ENCODE measurements around the gene TSPEAR. TPM values are rescaled to one million over a fixed set of nuclear protein-coding genes. Genes with fewer than 3 reads are reported as not detected.

Gene TSPEAR
- polyA plus RNA-seq, 3 donors from 2014 or later = not detected

DNA sequence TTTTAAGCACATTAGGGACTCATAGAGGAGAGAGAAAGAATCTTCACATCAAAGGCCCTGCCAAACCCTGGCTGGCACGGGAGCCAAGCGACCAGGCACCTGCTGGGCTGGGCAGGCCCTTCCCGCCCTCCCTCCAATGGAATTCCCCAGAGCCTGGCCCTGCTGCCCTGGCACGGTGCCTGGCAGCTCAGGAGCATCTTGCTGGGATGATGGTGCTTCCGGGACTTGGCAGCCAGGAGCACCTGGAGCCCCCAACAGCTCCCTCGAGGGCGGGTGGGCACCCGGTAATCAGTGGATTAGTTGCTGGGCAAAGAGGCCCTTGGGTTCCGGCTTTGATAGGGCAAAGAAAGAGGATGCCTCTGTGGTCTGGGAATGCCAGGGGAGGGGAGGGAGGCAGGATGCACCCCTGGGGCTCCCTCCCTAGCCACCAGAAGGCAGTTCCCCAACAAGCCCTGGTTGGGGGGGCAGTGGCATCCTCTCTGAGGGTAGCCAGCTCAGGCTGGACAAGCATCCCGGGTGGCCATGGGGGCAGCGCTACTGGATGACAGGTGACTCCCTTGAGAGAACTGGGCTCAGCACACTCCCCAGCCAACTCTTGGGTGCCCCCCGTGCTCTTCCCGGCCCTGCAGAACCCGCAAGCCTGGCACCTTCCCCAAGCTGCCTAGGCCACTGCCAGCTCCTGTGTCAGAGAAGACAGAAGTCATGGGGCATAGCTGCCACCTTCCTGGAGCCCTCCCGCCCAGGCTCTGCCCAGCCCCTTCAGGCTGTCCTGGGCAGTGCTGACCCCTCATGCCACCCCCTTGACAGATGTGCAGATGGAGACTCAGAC, 197.8 kb downstream of the TSPEAR start:
- no peak overlapping the region for H3K4me3 Mint-ChIP-seq
- no peaks in the 10 kb centered on the region for H3K36me3 Mint-ChIP-seq
- H3K4me1 Mint-ChIP-seq = peaks cover 0 to 3% of the 10 kb centered on the region in 2 donors
- peaks cover 2 to 3% (median 2%) of the 10 kb centered on the region in 3 donors for H3K27me3 Mint-ChIP-seq (ENCODE audit: low read depth in 3 of 3)
- H3K9me3 Mint-ChIP-seq = no peaks in the 10 kb centered on the region
- DNase-seq = no peak
- no peak overlapping the region for H3K27ac Mint-ChIP-seq

DNA sequence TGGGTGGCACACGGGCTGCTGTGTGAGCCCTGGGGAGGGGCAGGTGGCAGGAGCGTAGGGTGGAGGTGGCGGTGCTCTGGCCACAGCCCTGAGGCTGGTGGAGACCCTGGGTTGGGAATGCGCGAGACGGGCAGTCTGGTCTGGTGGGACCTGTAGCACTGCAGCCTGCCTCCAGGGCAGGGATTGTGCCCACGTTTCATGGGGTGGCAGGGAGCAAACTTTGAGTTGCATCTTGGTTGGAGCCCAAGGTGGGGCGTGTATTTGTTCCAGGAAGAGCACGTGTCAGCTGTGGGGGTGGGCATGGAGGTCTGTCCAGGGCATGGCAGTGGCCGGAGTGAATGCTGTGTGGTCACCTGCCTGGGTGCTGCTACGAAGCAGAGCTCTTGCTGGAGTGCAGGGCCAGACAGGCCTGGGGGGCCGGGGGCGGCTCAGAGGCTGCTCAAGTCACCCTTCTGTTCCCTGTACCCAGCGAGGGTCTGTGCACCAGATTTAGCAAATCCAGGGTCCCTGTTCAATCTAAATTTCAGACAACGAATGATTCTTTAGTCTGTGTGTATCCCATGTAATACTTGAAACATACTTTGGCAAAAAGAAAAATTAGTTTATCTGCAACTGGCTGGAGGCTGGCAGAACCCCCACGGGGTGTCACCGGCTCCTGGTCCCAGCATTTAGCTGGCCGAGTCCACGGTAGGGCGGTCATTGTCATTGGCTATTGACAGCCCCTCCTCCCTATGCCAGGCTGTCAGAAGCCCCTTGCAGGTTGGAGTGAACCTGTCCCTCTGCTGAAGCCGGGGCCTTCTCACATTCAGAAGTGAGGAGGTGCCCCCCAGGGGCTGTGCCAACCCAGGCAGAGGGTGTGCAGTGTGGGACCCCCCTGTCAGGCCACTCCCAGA, 198.6 kb downstream of the TSPEAR start:
- H3K9me3 Mint-ChIP-seq = no peaks in the 10 kb centered on the region
- H3K4me1 Mint-ChIP-seq = peaks cover 0 to 3% of the 10 kb centered on the region in 2 donors
- H3K27me3 Mint-ChIP-seq (ENCODE audit: low read depth in 3 of 3) = peaks cover 2 to 3% (median 2%) of the 10 kb centered on the region in 3 donors
- H3K36me3 Mint-ChIP-seq = no peaks in the 10 kb centered on the region
- no peak overlapping the region for H3K27ac Mint-ChIP-seq
- no peak overlapping the region for H3K4me3 Mint-ChIP-seq
- DNase-seq = no peak

DNA sequence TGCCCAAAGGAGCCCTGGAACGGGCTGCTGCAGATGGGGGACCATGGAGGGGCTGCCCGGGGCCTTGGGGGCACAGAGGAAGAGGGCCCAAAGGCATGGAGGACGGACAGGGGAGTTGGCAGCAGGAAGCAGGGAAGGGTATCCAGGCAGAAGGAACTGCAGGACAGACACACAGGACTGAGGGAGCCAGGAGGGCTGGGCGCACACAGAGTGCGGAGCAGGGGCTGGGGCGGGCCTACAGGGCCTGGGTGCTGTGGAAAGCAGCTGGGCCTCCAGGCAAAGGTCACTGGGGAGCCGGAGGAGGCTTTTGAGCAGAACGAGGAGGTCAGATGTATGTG, 199.5 kb downstream of the TSPEAR start:
- no peaks in the 10 kb centered on the region for H3K36me3 Mint-ChIP-seq
- H3K9me3 Mint-ChIP-seq = no peaks in the 10 kb centered on the region
- no peak overlapping the region for H3K4me3 Mint-ChIP-seq
- peaks cover 1 to 5% (median 2%) of the 10 kb centered on the region in 3 donors for H3K27me3 Mint-ChIP-seq (ENCODE audit: low read depth in 3 of 3)
- no peak overlapping the region for H3K27ac Mint-ChIP-seq
- no peak for DNase-seq
- H3K4me1 Mint-ChIP-seq = peaks cover 0 to 3% of the 10 kb centered on the region in 2 donors

DNA sequence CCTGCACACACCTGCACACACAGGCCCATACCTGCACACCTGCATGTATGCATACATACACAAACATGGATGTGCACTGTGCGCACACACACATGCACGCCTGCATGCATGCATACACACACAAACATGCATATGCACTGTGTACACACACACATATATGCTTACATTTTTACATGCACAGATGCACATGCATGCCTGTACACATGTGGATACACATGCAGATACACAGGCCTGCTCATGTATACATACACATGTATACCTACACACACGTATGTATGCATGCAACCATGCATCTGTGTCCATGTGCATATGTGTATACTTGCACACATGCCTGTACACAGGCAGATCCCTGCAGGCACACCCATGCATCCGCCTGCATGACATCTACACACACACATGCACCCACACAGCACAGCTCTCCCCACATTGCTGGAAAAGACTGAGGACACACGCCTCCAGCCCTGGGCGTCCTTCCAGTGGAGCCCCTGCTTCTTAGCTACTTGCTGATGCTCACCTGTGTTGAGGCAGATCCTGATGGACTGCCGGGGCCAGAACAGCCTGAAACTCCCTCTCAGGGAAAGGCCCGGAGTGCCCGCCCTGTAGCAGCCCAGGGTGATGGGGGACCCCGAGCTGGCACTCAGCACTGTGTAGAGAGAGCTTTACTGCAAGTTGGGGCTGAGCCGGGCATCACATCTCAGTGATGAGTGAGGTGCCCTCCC, 200.0 kb downstream of the TSPEAR start:
- Mint-ChIP-seq H3K27me3 (ENCODE audit: low read depth in 3 of 3) (peaks cover 0 to 5% (median 2%) of the 10 kb centered on the region in 3 donors), H3K4me3 (no peak overlapping the region), H3K27ac (no peak overlapping the region), H3K36me3 (no peaks in the 10 kb centered on the region), H3K4me1 (peaks cover 0 to 3% of the 10 kb centered on the region in 2 donors), H3K9me3 (no peaks in the 10 kb centered on the region)
- no peak for DNase-seq

DNA sequence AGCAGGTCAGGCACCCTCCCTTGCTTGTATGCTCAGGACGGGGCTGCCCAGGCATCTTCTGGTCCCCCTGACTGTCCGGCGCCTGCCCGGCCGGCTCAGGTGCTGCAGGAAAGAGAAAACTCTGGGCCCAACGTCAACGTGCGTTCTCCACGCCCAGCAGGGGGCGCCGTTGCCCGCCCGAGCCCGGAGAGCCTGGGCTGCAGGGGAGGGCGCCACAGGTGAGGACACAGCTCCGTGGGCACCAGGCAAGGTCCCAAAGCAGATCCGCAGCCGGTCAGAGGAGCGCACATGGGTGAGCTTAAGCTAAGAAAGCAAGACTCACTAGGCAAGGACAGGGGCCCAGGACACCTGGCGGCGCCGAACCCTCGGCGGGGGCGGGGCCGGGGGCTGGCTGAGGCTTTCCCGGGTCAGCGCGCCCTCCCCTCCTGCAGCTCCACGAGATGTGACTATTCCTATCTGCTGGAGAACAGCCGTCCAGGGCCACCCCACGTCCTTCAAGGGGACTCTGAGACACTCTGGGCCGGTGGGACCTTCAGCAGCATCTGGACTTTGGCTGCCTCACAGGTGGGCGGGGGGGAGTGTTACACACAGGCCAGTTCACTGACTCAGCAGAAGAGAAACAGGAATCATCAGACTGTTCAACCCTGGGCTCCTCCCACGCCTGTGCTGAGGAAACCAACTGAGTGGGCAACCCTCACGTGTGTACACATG, 200.7 kb downstream of the TSPEAR start:
- H3K4me3 Mint-ChIP-seq = no peak overlapping the region
- no peaks in the 10 kb centered on the region for H3K36me3 Mint-ChIP-seq
- peak; percentile 68 to 79 (median 75) for DNase-seq
- H3K9me3 Mint-ChIP-seq = no peaks in the 10 kb centered on the region
- peaks cover 0 to 3% (median 2%) of the 10 kb centered on the region in 3 donors for H3K27me3 Mint-ChIP-seq (ENCODE audit: low read depth in 3 of 3)
- peaks cover 0 to 3% of the 10 kb centered on the region in 2 donors for H3K4me1 Mint-ChIP-seq
- no peak overlapping the region for H3K27ac Mint-ChIP-seq

DNA sequence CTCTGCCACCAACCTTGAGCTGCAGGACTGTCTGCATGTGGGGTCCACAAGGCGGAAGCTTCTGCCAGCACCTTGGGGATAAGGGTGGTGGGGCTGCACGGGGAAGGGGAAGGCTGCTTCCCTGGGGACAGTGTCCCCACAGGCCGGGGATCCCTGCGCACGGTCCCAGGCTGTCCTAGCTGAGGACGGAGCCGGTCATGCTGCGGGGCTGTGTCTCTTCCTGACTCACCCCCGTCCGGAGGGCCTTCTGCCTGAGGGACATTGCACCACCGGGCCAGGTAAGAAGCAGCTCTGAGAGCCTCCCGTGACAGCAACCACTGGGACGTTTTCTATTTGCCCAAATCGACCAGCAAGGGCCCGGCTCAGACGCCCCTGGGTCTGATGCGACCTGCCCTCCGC, 201.3 kb downstream of the TSPEAR start:
- H3K4me3 Mint-ChIP-seq = no peak overlapping the region
- DNase-seq = no peak
- H3K27ac Mint-ChIP-seq = no peak overlapping the region
- peaks cover 0 to 4% (median 3%) of the 10 kb centered on the region in 3 donors for H3K27me3 Mint-ChIP-seq (ENCODE audit: low read depth in 3 of 3)
- H3K36me3 Mint-ChIP-seq = no peaks in the 10 kb centered on the region
- H3K9me3 Mint-ChIP-seq = no peaks in the 10 kb centered on the region
- peaks cover 0 to 3% of the 10 kb centered on the region in 2 donors for H3K4me1 Mint-ChIP-seq

DNA sequence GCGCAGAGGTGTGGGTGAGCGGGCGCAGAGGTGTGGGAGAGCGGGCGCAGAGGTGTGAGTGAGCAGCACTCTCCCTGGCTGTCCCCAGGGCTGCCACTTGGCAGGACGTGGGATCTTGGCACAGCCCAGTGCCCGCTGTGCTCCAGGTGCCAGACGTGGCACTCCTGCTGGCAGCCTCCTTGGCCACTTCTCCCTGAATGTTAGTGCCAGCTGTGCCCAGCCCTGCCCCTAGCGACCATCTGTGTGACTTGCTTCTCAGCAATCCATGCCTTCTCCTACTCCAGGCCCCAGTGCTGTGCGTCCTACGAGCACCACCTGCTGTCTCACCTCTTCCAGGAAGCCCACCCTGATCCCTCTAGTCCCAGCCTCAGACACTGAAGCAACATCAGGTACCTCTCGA, 201.8 kb downstream of the TSPEAR start:
- H3K36me3 Mint-ChIP-seq = no peaks in the 10 kb centered on the region
- H3K27ac Mint-ChIP-seq = no peak overlapping the region

DNA sequence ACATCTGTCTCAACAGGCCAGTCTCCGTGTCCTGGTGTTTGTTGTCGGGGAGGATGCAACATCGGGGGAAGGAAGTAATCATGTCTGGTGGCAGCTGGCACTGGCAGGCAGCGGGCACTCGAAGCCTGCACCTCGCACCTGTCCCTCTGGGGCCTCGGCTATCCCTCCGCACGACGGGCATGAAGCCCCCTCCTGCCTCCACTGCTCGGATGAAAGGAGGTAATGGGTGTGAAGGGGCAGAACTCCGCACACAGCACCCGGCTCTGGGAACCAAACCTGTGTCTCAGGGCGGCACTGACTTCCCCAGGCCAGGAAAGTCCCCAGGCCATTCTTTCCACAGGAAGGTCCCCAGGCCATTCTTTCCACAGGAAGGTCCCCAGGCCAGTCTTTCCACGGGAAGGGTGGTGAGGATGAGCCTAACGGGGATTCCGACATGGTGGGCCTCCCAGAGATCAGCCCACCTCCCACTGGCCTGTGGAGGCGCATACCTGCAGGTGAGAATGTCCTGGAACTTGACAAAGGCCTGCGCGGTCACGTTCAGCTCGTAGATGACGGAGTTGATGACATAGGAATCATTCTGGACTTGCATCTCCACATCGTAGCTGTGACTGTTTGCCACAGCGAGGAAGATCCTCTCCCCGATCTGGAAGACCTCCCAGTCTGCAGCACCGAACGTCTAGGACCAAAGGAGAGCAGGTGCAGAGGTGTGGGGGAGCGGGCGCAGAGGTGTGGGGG, 202.5 kb downstream of the TSPEAR start:
- peaks cover 0 to 3% of the 10 kb centered on the region in 2 donors for H3K4me1 Mint-ChIP-seq
- H3K36me3 Mint-ChIP-seq = no peaks in the 10 kb centered on the region
- H3K9me3 Mint-ChIP-seq = no peaks in the 10 kb centered on the region
- H3K27me3 Mint-ChIP-seq (ENCODE audit: low read depth in 3 of 3) = peaks cover 0 to 4% (median 3%) of the 10 kb centered on the region in 3 donors
- DNase-seq = no peak
- no peak overlapping the region for H3K4me3 Mint-ChIP-seq
- no peak overlapping the region for H3K27ac Mint-ChIP-seq

More for the DNA sequence above, 201.8 kb downstream of the TSPEAR start:
- Mint-ChIP-seq H3K4me1 (peaks cover 0 to 3% of the 10 kb centered on the region in 2 donors), H3K27me3 (ENCODE audit: low read depth in 3 of 3) (peaks cover 0 to 4% (median 3%) of the 10 kb centered on the region in 3 donors), H3K4me3 (no peak overlapping the region), H3K9me3 (no peaks in the 10 kb centered on the region)
- no peak for DNase-seq

DNA sequence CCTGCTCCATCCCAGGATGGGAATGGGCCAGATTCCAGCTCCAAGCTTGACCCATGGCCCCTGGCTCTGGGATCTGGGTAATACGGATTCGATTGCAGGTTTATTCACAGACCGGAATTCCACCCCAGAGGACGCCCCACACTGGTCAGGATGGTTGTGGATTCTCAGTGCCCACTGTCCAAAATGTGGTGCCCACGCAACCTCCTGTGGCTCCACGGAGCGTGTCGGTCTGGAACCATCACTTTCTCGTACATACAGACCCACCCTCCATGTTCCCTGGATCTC, 203.0 kb downstream of the TSPEAR start:
- peaks cover 0 to 3% of the 10 kb centered on the region in 2 donors for H3K4me1 Mint-ChIP-seq
- H3K36me3 Mint-ChIP-seq = no peaks in the 10 kb centered on the region
- H3K27me3 Mint-ChIP-seq (ENCODE audit: low read depth in 3 of 3) = peaks cover 0 to 4% (median 3%) of the 10 kb centered on the region in 3 donors
- H3K27ac Mint-ChIP-seq = no peak overlapping the region
- H3K4me3 Mint-ChIP-seq = no peak overlapping the region
- DNase-seq = no peak
- H3K9me3 Mint-ChIP-seq = no peaks in the 10 kb centered on the region

DNA sequence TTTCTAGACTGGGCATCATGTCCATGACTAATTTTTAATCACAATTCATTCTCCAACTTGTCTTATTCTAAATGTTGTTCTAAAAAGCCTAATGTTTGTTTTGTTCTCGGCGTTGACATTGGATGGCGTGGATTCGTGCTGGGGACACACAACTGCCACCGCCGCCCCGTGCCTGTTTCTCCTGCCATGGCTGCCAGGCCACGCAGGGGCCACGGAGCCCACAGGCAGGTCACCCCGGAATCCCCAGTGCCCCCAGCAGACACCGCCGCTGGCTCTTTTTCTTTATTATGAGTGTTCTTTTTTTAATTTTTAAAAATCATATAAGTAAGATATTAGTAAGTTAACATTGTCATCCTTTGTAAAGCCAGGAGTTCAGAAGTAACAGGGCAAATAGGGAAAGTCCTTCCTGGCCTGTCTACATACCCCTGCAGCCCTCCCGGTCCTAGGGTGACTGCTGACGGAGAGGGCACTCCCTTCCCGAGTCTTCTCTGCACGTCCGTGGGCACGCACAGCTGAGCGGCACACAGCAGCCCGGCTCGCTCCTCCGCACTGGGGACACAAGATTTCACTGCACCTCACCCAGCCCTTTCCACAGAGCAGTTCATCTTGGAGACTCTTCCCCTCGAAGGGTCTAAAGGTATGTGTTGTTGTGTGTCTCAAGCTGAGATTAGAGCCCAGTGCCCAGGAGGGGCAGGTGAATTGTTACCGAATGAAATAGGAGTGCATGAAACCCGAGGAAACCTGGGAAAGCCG, 203.5 kb downstream of the TSPEAR start:
- H3K27me3 Mint-ChIP-seq (ENCODE audit: low read depth in 3 of 3) = peaks cover 0 to 4% (median 3%) of the 10 kb centered on the region in 3 donors
- H3K9me3 Mint-ChIP-seq = no peaks in the 10 kb centered on the region
- no peak for DNase-seq
- H3K4me3 Mint-ChIP-seq = no peak overlapping the region
- H3K4me1 Mint-ChIP-seq = peaks cover 0 to 3% of the 10 kb centered on the region in 2 donors
- no peaks in the 10 kb centered on the region for H3K36me3 Mint-ChIP-seq
- H3K27ac Mint-ChIP-seq = no peak overlapping the region

DNA sequence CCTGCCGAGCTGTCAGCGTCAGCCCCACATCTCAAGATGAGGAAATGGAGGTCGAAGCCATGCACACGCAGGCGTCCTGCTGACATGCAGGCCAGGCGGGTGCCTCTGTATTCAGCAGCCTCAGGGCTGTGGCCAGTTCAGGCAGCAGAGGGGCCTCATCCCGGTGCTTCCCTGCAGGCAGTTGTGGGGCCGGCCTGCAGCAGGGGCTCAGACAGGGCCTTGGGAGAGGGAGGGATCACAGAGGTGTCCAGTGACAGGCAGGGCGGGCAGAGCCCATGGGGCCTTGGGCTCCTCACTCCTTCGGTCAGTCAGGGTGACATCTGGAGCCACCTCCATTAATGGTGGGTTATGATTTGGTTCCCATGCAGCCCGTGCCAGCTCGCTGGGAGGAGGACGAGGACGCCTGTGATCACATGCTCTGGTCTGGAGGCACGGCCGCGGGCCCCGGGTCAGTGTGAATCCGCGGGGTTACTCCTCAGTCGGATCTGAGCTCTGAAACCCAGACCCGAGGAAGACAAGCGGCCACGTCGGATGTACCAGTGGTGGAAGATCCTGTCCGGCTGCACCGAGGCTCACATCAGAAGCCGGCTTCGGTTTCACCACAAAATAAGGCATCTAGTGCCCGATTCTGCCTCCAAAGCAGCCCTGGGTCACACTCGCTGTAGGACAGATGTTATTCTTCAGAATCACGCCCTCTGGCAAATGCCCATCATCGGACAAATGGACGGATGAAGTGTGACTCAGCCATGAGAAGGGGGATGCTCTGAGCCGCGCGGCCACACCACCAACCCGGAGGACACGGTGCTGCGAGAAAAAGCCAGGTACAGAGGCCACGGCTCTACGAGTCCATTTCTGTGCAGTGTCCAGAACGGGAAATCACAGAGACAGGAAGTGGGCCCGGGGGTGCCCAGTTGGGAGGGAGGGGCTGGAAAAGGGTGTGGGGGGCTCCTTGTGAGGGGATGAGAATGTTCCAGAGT, 204.8 kb downstream of the TSPEAR start:
- H3K27ac Mint-ChIP-seq = no peak overlapping the region
- H3K4me3 Mint-ChIP-seq = no peak overlapping the region
- no peaks in the 10 kb centered on the region for H3K9me3 Mint-ChIP-seq
- peaks cover 0 to 4% (median 3%) of the 10 kb centered on the region in 3 donors for H3K27me3 Mint-ChIP-seq (ENCODE audit: low read depth in 3 of 3)
- DNase-seq = no peak
- peaks cover 0 to 3% of the 10 kb centered on the region in 2 donors for H3K4me1 Mint-ChIP-seq
- H3K36me3 Mint-ChIP-seq = no peaks in the 10 kb centered on the region
